GM18861 (cell line): Measurements from ENCODE around the gene METTL1.
"Not testable (repeated sequence)": the region's sequence is repeated elsewhere in the genome, so short reads cannot be mapped to it uniquely, and the experiment has no call there.

Experiments used
- ATAC-seq: cut with Tn5 transposase; IDR thresholded peaks from one replicate; pipeline ENCODE4 v1.9.1; 2021; ENCODE audit not compliant: unreplicated experiment

Gene METTL1

GRCh38 chr12:57797933-57798332 lies 26.0 kb upstream of the METTL1 start:
- no peak for ATAC-seq

- no peak for ATAC-seq
Observed at GRCh38 chr12:57796996-57797395, 25.1 kb upstream of the METTL1 start.

- no peak for ATAC-seq
Observed at GRCh38 chr12:57795354-57795753, 23.4 kb upstream of the METTL1 start.

- ATAC-seq, result no peak
Observed at GRCh38 chr12:57793920-57794319, 22.0 kb upstream of the METTL1 start.

GRCh38 chr12:57783861-57784260 lies 12.0 kb upstream of the METTL1 start:
- no peak for ATAC-seq

GRCh38 chr12:57783466-57783801 lies 11.5 kb upstream of the METTL1 start:
- no peak for ATAC-seq

- peak; percentile 78 for ATAC-seq
Observed at GRCh38 chr12:57782608-57783465, 10.9 kb upstream of the METTL1 start, which contains the start of gene TSFM. Gene TSFM, plus strand, starts transcription at chr12:57782787. Its CDS starts 15 bp downstream, at chr12:57782802.

GRCh38 chr12:57782243-57782607 lies 10.3 kb upstream of the METTL1 start:
- no peak for ATAC-seq

- no peak for ATAC-seq
Observed at GRCh38 chr12:57781801-57782200, 9.9 kb upstream of the METTL1 start.

GRCh38 chr12:57781244-57781643 lies 9.3 kb upstream of the METTL1 start:
- no peak for ATAC-seq

- no peak for ATAC-seq
Observed at GRCh38 chr12:57780284-57780897, 8.5 kb upstream of the METTL1 start.

- no peak for ATAC-seq
Observed at GRCh38 chr12:57779736-57780135, 7.8 kb upstream of the METTL1 start.

GRCh38 chr12:57777911-57778310 lies 6.0 kb upstream of the METTL1 start:
- no peak for ATAC-seq

GRCh38 chr12:57777367-57777766 lies 5.5 kb upstream of the METTL1 start:
- no peak for ATAC-seq

- no peak for ATAC-seq
Observed at GRCh38 chr12:57776247-57776587, 4.3 kb upstream of the METTL1 start.

- no peak for ATAC-seq
Observed at GRCh38 chr12:57775563-57776246, 3.8 kb upstream of the METTL1 start.

GRCh38 chr12:57775044-57775443 lies 3.1 kb upstream of the METTL1 start:
- no peak for ATAC-seq

GRCh38 chr12:57774634-57775033 lies 2.7 kb upstream of the METTL1 start:
- not testable (repeated sequence) for ATAC-seq

- no peak for ATAC-seq
Observed at GRCh38 chr12:57772429-57773322, 771 bp upstream of the METTL1 start, which contains the start of gene EEF1AKMT3. Gene EEF1AKMT3, plus strand, starts transcription at chr12:57772614. Its CDS starts 111 bp downstream, at chr12:57772725.

- ATAC-seq, result peak; percentile 48
Observed at GRCh38 chr12:57771236-57771872, 551 bp downstream of the METTL1 start.
